Measurements from ENCODE around the gene CHD8. TPM values are rescaled to one million over a fixed set of nuclear protein-coding genes. Genes with fewer than 3 reads are reported as not detected.

Gene CHD8
- total and polyA plus RNA-seq, 10 of the 15 experiments (the other 5 are each of a cell fraction or from before 2014, with no cell fraction given): 20.2 to 79.5 (median 35.5) TPM

DNA sequence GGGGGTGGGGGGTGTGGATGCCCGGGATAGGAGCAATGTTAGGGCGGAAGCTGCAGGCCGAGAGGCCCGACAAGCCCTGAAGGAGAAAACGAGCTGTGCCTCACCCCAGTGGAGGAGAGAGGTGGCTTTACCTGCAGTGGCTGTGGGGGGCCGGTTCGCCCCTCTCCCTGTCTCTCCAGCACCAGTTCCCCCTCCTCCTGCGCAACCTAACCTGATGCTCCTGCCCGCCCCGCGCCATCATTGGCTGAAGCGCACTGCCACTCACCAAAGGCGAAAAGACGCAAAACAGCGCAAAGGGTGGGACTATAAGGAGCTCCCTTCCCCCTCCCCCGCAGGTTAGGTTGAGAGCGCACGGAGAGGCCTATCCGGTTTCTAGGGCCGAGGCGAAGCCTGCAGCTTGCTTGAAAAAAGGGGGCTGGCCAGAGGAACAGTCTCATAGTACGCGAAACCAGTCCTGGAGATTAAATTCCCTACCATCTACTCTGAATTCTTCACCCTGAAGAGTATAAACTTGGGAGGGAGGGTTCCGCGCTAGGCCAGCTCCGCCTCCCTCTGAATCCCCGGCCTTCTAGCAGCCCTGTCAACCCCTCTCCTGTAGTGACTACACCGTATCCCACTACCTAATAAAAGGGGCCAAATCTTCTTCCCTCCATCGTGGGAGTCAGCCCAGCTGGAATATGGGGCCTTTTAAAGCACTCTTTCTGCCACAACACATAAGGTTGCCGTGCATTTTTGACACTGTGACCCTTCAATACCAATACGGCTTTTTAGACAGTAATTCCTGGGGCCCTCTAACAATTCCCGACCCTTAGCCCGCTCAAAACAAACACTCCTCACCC is 18.6 kb downstream of the CHD8 start (continued):
- TF ChIP-seq CBX3 (IDR thresholded peaks at IDR 0.05; ENCODE audit: borderline replicate concordance, low read depth): no peak
- TF ChIP-seq FOS (IDR thresholded peaks at IDR 0.05; ENCODE audit: borderline replicate concordance, extremely low read depth, insufficient read length): peak; percentile 33
- TF ChIP-seq IKZF1 (conservative IDR thresholded peaks at IDR 0.05): no peak; the same call in 1 of the 2 replicates
- no peak for TF ChIP-seq SREBF2 (IDR thresholded peaks at IDR 0.05; ENCODE audit: low read length)
- TF ChIP-seq, protein P1, sequence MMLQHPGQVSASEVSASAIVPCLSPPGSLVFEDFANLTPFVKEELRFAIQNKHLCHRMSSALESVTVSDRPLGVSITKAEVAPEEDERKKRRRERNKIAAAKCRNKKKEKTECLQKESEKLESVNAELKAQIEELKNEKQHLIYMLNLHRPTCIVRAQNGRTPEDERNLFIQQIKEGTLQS (IDR thresholded peaks at IDR 0.05; ENCODE audit: borderline replicate concordance, extremely low read depth, low read depth, low read length): no peak
- TF ChIP-seq ZNF217 (IDR thresholded peaks at IDR 0.05): no peak
- TF ChIP-seq, protein P2, sequence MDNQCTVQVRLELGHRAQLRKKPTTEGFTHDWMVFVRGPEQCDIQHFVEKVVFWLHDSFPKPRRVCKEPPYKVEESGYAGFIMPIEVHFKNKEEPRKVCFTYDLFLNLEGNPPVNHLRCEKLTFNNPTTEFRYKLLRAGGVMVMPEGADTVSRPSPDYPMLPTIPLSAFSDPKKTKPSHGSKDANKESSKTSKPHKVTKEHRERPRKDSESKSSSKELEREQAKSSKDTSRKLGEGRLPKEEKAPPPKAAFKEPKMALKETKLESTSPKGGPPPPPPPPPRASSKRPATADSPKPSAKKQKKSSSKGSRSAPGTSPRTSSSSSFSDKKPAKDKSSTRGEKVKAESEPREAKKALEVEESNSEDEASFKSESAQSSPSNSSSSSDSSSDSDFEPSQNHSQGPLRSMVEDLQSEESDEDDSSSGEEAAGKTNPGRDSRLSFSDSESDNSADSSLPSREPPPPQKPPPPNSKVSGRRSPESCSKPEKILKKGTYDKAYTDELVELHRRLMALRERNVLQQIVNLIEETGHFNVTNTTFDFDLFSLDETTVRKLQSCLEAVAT (IDR thresholded peaks at IDR 0.05): no peak
- TF ChIP-seq, protein P3, sequence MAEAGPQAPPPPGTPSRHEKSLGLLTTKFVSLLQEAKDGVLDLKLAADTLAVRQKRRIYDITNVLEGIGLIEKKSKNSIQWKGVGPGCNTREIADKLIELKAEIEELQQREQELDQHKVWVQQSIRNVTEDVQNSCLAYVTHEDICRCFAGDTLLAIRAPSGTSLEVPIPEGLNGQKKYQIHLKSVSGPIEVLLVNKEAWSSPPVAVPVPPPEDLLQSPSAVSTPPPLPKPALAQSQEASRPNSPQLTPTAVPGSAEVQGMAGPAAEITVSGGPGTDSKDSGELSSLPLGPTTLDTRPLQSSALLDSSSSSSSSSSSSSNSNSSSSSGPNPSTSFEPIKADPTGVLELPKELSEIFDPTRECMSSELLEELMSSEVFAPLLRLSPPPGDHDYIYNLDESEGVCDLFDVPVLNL (IDR thresholded peaks at IDR 0.05; ENCODE audit: low read depth, low read length): no peak
- TF ChIP-seq MTA2 (IDR thresholded peaks at IDR 0.05; ENCODE audit: low read depth): peak; percentile 16; the same call in 1 of the 2 replicates
- no peak; the same call in 1 of the 2 replicates for TF ChIP-seq ELK1 (IDR thresholded peaks at IDR 0.05; ENCODE audit: low read depth, low read length)
- no peak for TF ChIP-seq ESRRA (IDR thresholded peaks at IDR 0.05; ENCODE audit: low read length)
- TF ChIP-seq KAT2A (conservative IDR thresholded peaks at IDR 0.05; ENCODE audit: control insufficient read depth, low read depth, low read length): no peak
- TF ChIP-seq STAT3 (IDR thresholded peaks at IDR 0.05; ENCODE audit: low read depth, low read length): no peak
- TF ChIP-seq BHLHE40 (IDR thresholded peaks at IDR 0.05; ENCODE audit: borderline replicate concordance in 1 of 2, low read depth in 2 of 2, low read length in 1 of 2): peak in 1 of 2 experiments; percentile 39; a peak in 1 of 4 replicates
- no peak for TF ChIP-seq JUNB (IDR thresholded peaks at IDR 0.05)
- peak in 1 of 2 experiments; percentile 80; a peak in 2 of 3 replicates for TF ChIP-seq EGR1 (IDR thresholded peaks at IDR 0.05; ENCODE audit: borderline replicate concordance in 1 of 2, low read depth in 2 of 2, low read length in 2 of 2)
- TF ChIP-seq RAD21 (IDR thresholded peaks at IDR 0.05; ENCODE audit: insufficient read depth, low read depth, low read length): no peak
- TF ChIP-seq NFYA (IDR thresholded peaks at IDR 0.05; ENCODE audit: borderline replicate concordance, low read depth, low read length): peak; percentile 96
- TF ChIP-seq ZBTB40 (IDR thresholded peaks at IDR 0.05; ENCODE audit: borderline replicate concordance): peak; percentile 61; the same call in 1 of the 2 replicates
- no peak for TF ChIP-seq BMI1 (IDR thresholded peaks at IDR 0.05; ENCODE audit: borderline replicate concordance)

All from GM12878 (cell line).